ENCODE data around the gene NACC1. TPM values are rescaled to one million over a fixed set of nuclear protein-coding genes. Genes with fewer than 3 reads are reported as not detected.
"Not testable (repeated sequence)": the region's sequence is repeated elsewhere in the genome, so short reads cannot be mapped to it uniquely, and the experiment has no call there.

NACC1 gene
- total and polyA plus RNA-seq, 3 experiments from 2014 or later, result 3.9 to 111 (median 89.9) TPM

- Mint-ChIP-seq H3K27me3 (no peaks in the 10 kb centered on the region), H3K36me3 (peaks cover 0 to 56% (median 0%) of the 10 kb centered on the region in 3 donors), H3K4me3 (no peak overlapping the region), H3K4me1 (peaks cover 0 to 5% (median 0%) of the 10 kb centered on the region in 3 donors), H3K27ac (peak overlapping the region in 1 of 8 donors; percentile 74), H3K9me3 (no peaks in the 10 kb centered on the region)
- no peak overlapping the region for H3K4me3 ChIP-seq (ENCODE audit: low read length)
- H3K27ac ChIP-seq (ENCODE audit: low read depth, low read length), result no peak overlapping the region
- no peaks in the 10 kb centered on the region for H3K27me3 ChIP-seq (ENCODE audit: insufficient read depth, low read length, poor library complexity, severe bottlenecking)
- DNase-seq, result no peak
- POLR2A ChIA-PET, result no interaction called here
- no peaks in the 10 kb centered on the region for H3K4me1 ChIP-seq (ENCODE audit: insufficient read depth, low read length)
- CTCF ChIA-PET, result no interaction called here
- H3K9me3 ChIP-seq (ENCODE audit: low read length), result no peaks in the 10 kb centered on the region
- peaks cover 3% of the 10 kb centered on the region for H3K36me3 ChIP-seq (ENCODE audit: insufficient read depth, low read length)
Measured at GRCh38 chr19:13138916-13139198, 20.8 kb downstream of the NACC1 start.

- Mint-ChIP-seq H3K27me3 (peaks cover 0 to 3% of the 10 kb centered on the region in 2 donors), H3K4me3 (no peak overlapping the region), H3K36me3 (peaks cover 0 to 60% (median 0%) of the 10 kb centered on the region in 3 donors), H3K4me1 (peaks cover 0 to 2% (median 0%) of the 10 kb centered on the region in 3 donors), H3K27ac (peak overlapping the region in 1 of 8 donors; percentile 50), H3K9me3 (no peaks in the 10 kb centered on the region)
- Histone ChIP-seq H3K27ac (ENCODE audit: low read depth, low read length) (no peak overlapping the region), H3K4me3 (ENCODE audit: low read length) (no peak overlapping the region), H3K4me1 (ENCODE audit: insufficient read depth, low read length) (no peaks in the 10 kb centered on the region), H3K27me3 (ENCODE audit: insufficient read depth, low read length, poor library complexity, severe bottlenecking) (no peaks in the 10 kb centered on the region), H3K36me3 (ENCODE audit: insufficient read depth, low read length) (peaks cover 3% of the 10 kb centered on the region), H3K9me3 (ENCODE audit: low read length) (no peaks in the 10 kb centered on the region)
- no peak for DNase-seq
- ChIA-PET POLR2A (no interaction called here), CTCF (no interaction called here)
Measured at GRCh38 chr19:13139633-13140311, 21.7 kb downstream of the NACC1 start.

- Histone ChIP-seq H3K9me3 (ENCODE audit: low read length) (no peaks in the 10 kb centered on the region), H3K4me1 (ENCODE audit: insufficient read depth, low read length) (peaks cover 12% of the 10 kb centered on the region), H3K36me3 (ENCODE audit: insufficient read depth, low read length) (no peaks in the 10 kb centered on the region), H3K27me3 (ENCODE audit: insufficient read depth, low read length, poor library complexity, severe bottlenecking) (no peaks in the 10 kb centered on the region), H3K27ac (ENCODE audit: low read depth, low read length) (no peak overlapping the region), H3K4me3 (ENCODE audit: low read length) (no peak overlapping the region)
- CTCF ChIA-PET, result interaction anchor here (1.1 to 1.4 kb wide), 2 partner anchors 170 to 182 kb away, joined by 3 read pairs; no protein-coding TSS in a partner anchor
- POLR2A ChIA-PET, result interaction anchor here (0.7 kb wide), 1 partner anchor 915 kb away, joined by 11 read pairs; no protein-coding TSS in a partner anchor
- H3K4me3 Mint-ChIP-seq, result peak overlapping the region in 4 of 7 donors; percentile 15 to 55 (median 33)
- H3K36me3 Mint-ChIP-seq, result peaks cover 0 to 29% (median 0%) of the 10 kb centered on the region in 3 donors
- peaks cover 0 to 5% of the 10 kb centered on the region in 2 donors for H3K27me3 Mint-ChIP-seq
- H3K9me3 Mint-ChIP-seq, result no peaks in the 10 kb centered on the region
- H3K27ac Mint-ChIP-seq, result peak overlapping the region in 1 of 8 donors; percentile 21
- no peak for DNase-seq
- peaks cover 22 to 29% (median 28%) of the 10 kb centered on the region in 3 donors for H3K4me1 Mint-ChIP-seq
Measured at GRCh38 chr19:13146763-13147563, 28.9 kb downstream of the NACC1 start.

- ChIA-PET CTCF (interaction anchor here (0.9 to 2.3 kb wide), 11 partner anchors 14 to 172 kb away, joined by 3 to 8 read pairs (median 3); partner anchors contain the start of gene NACC1), POLR2A (interaction anchor here (1.1 to 2.2 kb wide), 3 partner anchors 18 to 40 kb away, joined by 8 to 13 read pairs (median 9); partner anchors contain the start of gene NACC1)
- H3K9me3 ChIP-seq (ENCODE audit: low read length); DNase-seq; H3K9me3 Mint-ChIP-seq; H3K27me3 ChIP-seq (ENCODE audit: insufficient read depth, low read length, poor library complexity, severe bottlenecking); H3K36me3 ChIP-seq (ENCODE audit: insufficient read depth, low read length): not testable (repeated sequence)
- peak overlapping the region; percentile 83 to 100 (median 94) for H3K4me3 Mint-ChIP-seq
- peak overlapping the region in 7 of 8 donors; percentile 32 to 80 (median 78) for H3K27ac Mint-ChIP-seq
- peaks cover 22 to 36% (median 28%) of the 10 kb centered on the region in 3 donors for H3K4me1 Mint-ChIP-seq
- H3K36me3 Mint-ChIP-seq, result peaks cover 3 to 41% (median 4%) of the 10 kb centered on the region in 3 donors
- peaks cover 0 to 13% of the 10 kb centered on the region in 2 donors for H3K27me3 Mint-ChIP-seq
- H3K27ac ChIP-seq (ENCODE audit: low read depth, low read length), result peak overlapping the region; percentile 91
- H3K4me3 ChIP-seq (ENCODE audit: low read length), result peak overlapping the region; percentile 94
- peaks cover 12% of the 10 kb centered on the region for H3K4me1 ChIP-seq (ENCODE audit: insufficient read depth, low read length)
Measured at GRCh38 chr19:13149173-13149627, 31.1 kb downstream of the NACC1 start.

DNA sequence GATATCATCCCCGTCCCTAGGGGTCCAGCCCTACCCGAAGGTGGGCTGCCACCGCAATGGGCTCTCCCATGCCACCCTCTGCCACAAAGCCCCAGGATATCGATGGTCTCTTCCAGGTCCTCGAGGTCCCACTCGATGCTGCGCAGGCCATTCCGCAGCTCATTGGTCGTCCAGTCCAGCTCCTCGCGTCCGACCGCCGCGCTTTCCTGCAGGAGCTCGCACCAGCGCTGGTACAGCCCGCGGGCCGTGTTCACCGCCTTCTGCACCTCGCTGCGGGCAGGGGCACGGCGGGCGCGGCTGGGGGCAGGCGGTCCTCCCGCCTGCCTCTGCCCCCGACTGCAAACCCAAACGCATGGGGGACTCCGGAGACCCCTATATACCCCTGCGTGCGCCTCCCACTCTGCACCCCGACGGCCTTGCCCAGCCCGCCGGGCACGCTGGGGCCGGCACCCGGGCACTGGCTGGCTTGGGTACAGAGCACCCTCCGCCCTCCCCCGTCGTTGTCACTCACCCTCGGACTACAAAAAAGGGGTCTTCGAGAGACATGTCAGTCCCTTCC is 31.6 kb downstream of the NACC1 start:
- peaks cover 7 to 41% (median 8%) of the 10 kb centered on the region in 3 donors for H3K36me3 Mint-ChIP-seq
- H3K9me3 Mint-ChIP-seq, result peaks cover 0 to 7% (median 3%) of the 10 kb centered on the region in 5 donors
- H3K9me3 ChIP-seq (ENCODE audit: low read length), result no peaks in the 10 kb centered on the region

GRCh38 chr19:13150187-13150930 is 32.3 kb downstream of the NACC1 start, which contains the start of the genes IER2 and STX10:
Gene IER2, plus strand, starts transcription at chr19:13150411. Its CDS starts 2,776 bp downstream, at chr19:13153187.
Gene STX10, minus strand, starts transcription at chr19:13150375. Its CDS starts 202 bp downstream, at chr19:13150173.
- ChIA-PET CTCF (interaction anchor here (0.6 to 2.3 kb wide), 15 partner anchors 13 to 174 kb away, joined by 3 to 8 read pairs (median 3); partner anchors contain the start of gene NACC1), POLR2A (interaction anchor here (0.5 to 2.2 kb wide), 8 partner anchors 14 to 62 kb away, joined by 3 to 13 read pairs (median 4); partner anchors contain the start of gene NACC1)
- peak within 1 kb of the TSS; percentile 91 for H3K27ac ChIP-seq (ENCODE audit: low read depth, low read length)
- Mint-ChIP-seq H3K4me1 (peaks cover 26 to 42% (median 32%) of the 10 kb centered on the region in 3 donors), H3K36me3 (peaks cover 10 to 42% (median 11%) of the 10 kb centered on the region in 3 donors), H3K9me3 (peaks cover 0 to 7% (median 3%) of the 10 kb centered on the region in 5 donors), H3K27me3 (peaks cover 0 to 20% of the 10 kb centered on the region in 2 donors), H3K27ac (peak within 1 kb of the TSS; percentile 95 to 99 (median 98)), H3K4me3 (peak within 1 kb of the TSS; percentile 94 to 100 (median 99))
- peaks cover 12% of the 10 kb centered on the region for H3K4me1 ChIP-seq (ENCODE audit: insufficient read depth, low read length)
- peaks cover 9% of the 10 kb centered on the region for H3K36me3 ChIP-seq (ENCODE audit: insufficient read depth, low read length)
- H3K4me3 ChIP-seq (ENCODE audit: low read length), result peak within 1 kb of the TSS; percentile 94
- no peaks in the 10 kb centered on the region for H3K9me3 ChIP-seq (ENCODE audit: low read length)
- no peaks in the 10 kb centered on the region for H3K27me3 ChIP-seq (ENCODE audit: insufficient read depth, low read length, poor library complexity, severe bottlenecking)
- DNase-seq, result peak; percentile 90 to 95 (median 91)

More for the DNA sequence above, 31.6 kb downstream of the NACC1 start:
- ChIA-PET POLR2A (interaction anchor here (0.5 to 2.2 kb wide), 7 partner anchors 15 to 63 kb away, joined by 3 to 13 read pairs (median 5); partner anchors contain the start of gene NACC1), CTCF (interaction anchor here (0.6 to 2.3 kb wide), 15 partner anchors 14 to 173 kb away, joined by 3 to 8 read pairs (median 3); partner anchors contain the start of gene NACC1)
- Histone ChIP-seq H3K27me3 (ENCODE audit: insufficient read depth, low read length, poor library complexity, severe bottlenecking) (no peaks in the 10 kb centered on the region), H3K27ac (ENCODE audit: low read depth, low read length) (peak overlapping the region; percentile 91), H3K36me3 (ENCODE audit: insufficient read depth, low read length) (peaks cover 9% of the 10 kb centered on the region), H3K4me3 (ENCODE audit: low read length) (peak overlapping the region; percentile 94), H3K4me1 (ENCODE audit: insufficient read depth, low read length) (peaks cover 12% of the 10 kb centered on the region)
- Mint-ChIP-seq H3K4me1 (peaks cover 22 to 36% (median 28%) of the 10 kb centered on the region in 3 donors), H3K27me3 (peaks cover 0 to 13% of the 10 kb centered on the region in 2 donors), H3K27ac (peak overlapping the region; percentile 95 to 99 (median 98)), H3K4me3 (peak overlapping the region; percentile 94 to 100 (median 99))
- DNase-seq, result no peak
